DLD1 (cell line): ENCODE data around the gene FN1.
"Not testable (repeated sequence)": the region's sequence is repeated elsewhere in the genome, so short reads cannot be mapped to it uniquely, and the experiment has no call there.

Experiments used
- in situ Hi-C: cut with HindIII; loops from 2 replicates; pipeline ENCODE4 v1.10.0; 2017; ENCODE audit warnings: low sequenced_read_pairs

The FN1 gene

DNA sequence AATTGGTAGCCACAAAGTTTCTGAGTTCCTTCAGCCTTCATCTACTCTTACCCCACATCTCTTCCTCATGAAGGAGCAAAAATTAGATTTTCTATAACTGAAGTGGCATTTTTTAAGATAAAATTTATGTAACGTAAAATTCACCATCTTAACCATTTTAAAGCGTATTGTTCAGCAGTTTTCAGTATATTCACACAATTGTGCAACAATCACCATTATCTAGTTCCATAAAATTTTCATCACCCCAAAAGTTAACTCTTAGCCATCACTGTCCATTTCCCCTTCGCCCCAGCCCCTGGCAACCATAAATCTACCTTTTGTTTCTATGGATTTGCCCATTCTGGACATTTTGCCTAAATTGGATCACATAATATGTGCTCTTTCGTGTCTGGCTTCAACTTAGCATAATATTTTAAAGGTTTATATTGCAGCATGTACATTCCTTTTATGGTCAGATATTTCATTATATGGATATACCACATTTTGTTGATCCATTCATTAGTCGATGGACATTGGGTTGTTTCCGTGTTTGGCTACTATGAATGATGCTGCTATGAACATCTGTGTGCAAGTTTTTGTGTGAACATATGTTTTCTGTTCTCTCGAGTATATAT lies 79.4 kb downstream of the FN1 start:
- in situ Hi-C loops = no loop called here

GRCh38 chr2:215355801-215356200 lies 80.1 kb downstream of the FN1 start:
- in situ Hi-C loops = no loop called here

DNA sequence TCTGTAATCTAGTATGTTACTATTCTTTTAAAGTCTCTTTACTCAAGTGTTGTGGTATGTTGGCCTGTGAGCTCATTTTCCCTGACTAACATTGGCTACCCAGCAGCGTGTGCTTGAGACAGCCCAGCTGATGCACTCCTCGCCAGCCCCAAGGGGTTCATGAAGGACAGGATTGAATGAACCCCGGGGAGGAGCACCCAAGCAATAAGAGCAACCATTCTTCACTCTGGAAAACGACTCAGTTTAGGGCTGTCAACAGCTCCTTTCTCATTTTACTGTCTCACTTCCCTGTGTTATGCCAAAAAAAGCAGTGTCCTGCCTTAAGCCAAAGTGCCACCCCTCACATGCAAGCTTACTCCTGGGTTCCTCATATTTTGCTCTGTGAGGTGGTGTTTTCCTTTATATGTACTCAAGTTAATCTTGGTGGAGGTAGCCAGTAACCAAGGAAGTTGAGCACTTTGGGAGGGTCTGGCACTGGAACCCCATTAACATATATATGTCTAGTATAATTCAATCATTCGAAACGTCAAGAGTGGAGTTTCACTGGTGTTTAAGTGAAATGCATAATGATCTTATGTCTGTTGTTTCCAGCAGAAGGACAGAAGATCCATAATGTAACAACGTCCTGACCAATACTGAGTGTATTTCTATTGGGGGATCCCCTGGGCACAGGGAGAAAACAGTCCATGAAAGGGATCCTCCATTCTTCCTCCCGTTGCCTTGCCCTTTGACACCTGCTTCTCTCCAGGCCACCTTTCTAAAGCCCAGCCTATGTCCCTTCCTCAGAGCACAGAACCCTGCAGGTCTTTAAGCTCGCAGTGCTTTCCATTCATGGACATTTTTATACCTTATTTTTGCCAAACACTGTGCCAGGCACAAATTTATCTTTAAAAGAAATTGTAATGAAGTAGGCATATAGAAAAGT lies 80.8 kb downstream of the FN1 start:
- in situ Hi-C loops = no loop called here

DNA sequence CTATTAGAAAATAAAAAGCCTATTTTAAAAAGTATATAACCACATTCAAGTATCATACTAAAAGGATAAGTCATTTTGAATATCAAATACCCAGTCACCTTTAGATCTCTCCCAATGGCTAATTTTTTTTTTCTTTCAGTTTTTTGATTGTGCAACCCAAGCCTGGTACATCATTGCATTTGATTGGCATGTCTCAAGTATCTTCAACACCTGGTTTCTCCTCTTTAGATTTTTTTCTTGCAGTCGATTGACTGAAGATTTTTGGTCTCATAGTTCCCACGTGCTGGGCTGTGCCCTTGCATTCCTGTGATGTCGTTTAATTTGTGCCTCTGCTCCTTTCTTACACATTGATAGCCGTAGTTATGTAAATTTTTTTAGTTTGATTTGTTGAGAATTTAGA lies 83.3 kb downstream of the FN1 start:
- in situ Hi-C loops = no loop called here

- in situ Hi-C loops = no loop called here
These were observed 88.0 kb downstream of the FN1 start for GRCh38 chr2:215347878-215348277.

GRCh38 chr2:215338883-215339679 lies 96.8 kb downstream of the FN1 start:
- in situ Hi-C loops = no loop called here

DNA sequence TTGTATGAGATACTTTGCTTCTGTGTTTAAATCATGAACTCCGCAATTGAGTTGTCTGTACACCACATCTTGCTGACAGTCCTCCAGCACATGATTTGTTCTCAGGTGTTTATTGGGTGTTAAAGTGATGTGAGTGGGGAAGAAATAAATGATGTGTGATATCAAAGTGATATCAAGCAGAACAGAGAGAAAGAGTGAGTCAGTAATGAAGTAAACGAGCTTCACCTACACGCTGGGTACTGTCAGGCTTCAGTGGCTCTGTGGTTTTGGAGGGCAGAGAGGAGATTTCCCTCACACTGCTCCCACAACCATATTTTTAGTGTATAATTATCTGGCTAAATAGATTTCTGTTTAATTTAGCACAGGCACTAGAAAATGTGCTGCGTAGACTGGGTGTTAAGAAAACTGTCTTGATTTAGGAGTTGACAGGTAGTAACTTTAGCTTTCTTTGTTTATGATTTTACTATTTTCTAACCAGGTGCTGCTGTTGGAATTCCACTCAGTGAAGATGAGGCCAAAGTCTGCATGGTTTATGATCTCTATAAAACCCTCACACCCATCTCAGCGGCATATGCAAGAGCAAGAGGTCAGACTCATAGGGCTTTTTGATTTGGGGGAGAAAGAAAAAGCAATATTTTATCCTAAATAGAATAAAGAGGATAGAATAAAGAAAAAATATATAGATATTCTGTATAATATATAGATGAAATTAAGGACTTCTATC lies 102.8 kb downstream of the FN1 start:
- in situ Hi-C loops = no loop called here

DNA sequence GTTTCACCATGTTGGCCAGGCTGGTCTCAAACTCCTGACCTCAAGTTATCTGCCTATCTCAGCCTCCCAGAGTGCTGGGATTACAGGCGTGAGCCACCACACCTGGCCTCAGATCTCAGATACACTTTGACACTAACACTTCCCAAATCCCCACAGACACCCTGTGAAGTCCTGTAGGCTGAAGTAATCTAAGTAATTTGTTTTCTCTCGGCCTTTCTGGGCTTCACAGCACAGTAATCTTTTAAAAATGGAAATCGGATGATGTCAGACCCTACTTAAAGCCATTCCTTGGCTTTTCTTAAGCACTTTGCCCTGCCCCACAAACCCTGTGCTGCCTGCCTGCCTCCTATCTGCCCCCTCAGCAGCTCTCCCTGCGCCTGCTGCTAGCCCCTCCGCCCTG lies 107.8 kb downstream of the FN1 start:
- in situ Hi-C loops = no loop called here

DNA sequence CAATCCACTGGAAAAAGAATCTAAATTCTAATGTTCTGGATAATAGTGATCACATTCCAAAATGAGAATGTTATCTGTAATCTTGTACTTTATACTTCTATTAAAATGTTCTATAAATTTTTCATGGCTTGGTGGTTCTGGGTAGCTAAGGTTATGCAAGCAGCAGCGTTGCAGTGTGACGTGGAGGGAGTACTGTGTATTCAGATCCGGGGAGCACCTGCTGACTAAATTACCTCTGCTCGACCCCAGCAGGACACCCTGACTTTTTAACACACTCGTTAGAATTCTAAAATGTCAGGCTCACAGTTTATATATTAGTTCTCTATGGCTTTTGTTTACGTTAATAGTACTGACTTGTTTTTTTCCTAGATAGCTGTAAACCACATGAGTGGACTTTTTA lies 111.1 kb downstream of the FN1 start:
- in situ Hi-C loops = no loop called here

DNA sequence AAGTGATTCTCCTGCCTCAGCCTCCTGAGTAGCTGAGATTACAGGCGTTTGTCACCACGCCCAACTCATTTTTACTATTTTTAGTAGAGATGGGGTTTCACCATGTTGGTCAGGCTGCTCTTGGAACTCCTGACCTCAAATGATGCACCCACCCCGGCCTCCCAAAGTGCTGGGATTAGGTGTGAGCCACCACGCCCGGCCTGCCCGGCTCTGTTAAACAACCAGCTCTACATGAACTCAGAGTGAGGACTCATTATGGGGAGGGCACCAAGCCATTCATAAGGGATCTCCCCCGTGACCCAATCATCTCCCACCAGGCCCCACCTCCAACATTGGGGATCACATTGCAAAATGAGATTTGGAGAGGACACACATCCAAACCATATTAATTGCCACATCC lies 115.2 kb downstream of the FN1 start:
- in situ Hi-C loops = no loop called here

- in situ Hi-C loops = no loop called here
These were observed 115.8 kb downstream of the FN1 start for GRCh38 chr2:215320102-215320501.

- in situ Hi-C loops = no loop called here
These were observed 116.4 kb downstream of the FN1 start for GRCh38 chr2:215319500-215319899.

DNA sequence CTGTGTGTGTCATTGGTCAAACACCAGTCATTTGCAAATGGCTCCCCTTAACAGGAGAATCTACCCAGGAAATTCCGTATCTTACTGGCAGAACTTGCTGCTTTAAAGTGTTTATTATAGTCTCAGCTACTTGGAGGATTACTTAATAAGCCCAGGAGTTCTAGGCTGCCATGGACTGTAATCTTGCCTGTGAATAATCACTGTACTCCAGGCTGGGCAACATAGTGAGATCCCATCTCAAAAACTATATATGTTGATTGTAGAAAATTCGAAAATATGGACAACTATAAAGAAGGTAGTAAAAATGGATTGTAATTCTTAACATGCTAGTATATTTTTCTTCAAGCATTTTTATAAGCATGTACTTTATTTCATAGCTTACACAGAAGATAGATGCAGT lies 119.5 kb downstream of the FN1 start:
- in situ Hi-C loops = no loop called here

GRCh38 chr2:215315301-215315700 lies 120.6 kb downstream of the FN1 start:
- in situ Hi-C loops = no loop called here

GRCh38 chr2:215314896-215315295 lies 121.0 kb downstream of the FN1 start:
- in situ Hi-C loops = no loop called here

GRCh38 chr2:215313255-215313613 lies 122.6 kb downstream of the FN1 start:
- in situ Hi-C loops = no loop called here

GRCh38 chr2:215311625-215312396 lies 124.1 kb downstream of the FN1 start, which contains the start of gene ATIC:
TSS of gene ATIC (plus strand) at chr2:215312059. CDS start at chr2:215312143, 84 bp downstream.
- in situ Hi-C loops = no loop called here

DNA sequence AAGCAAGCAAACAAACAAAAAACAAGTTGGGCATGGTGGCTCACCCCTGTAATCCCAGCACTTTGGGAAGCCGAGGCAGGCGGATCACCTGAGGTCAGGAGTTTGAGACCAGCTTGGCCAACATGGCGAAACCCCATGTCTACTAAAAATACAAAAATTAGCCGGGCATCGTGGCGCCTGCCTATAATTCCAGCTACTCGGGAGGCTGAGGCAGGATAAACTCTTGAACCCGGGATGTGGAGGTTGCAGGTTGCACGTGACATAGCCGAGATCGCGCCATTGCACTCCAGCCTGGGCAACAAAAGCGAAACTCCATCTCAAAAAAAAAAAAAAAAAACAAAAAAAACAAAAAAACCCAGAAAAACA lies 124.6 kb downstream of the FN1 start:
- in situ Hi-C loops = not testable (repeated sequence)
